ENCODE measurements around the gene TP53AIP1.

Gene TP53AIP1

DNA sequence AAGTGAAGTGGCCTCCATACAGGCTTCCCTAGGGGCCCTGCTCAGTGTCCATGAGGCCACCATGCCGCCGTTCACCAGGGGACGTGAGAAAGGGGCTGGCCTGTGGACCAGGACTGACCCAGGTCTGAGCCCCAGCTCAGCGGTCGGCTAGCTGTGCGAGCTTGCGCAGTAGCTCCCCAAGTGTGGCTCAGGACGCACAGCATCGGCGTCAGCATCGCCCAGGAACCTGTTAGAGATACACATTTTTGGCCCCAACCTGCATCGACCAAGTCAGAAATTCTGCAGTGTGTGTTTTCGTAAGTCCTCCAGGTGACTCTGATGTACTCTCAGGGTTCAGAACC is 429 bp downstream of the TP53AIP1 start:
- DNase-seq: no peak

DNA sequence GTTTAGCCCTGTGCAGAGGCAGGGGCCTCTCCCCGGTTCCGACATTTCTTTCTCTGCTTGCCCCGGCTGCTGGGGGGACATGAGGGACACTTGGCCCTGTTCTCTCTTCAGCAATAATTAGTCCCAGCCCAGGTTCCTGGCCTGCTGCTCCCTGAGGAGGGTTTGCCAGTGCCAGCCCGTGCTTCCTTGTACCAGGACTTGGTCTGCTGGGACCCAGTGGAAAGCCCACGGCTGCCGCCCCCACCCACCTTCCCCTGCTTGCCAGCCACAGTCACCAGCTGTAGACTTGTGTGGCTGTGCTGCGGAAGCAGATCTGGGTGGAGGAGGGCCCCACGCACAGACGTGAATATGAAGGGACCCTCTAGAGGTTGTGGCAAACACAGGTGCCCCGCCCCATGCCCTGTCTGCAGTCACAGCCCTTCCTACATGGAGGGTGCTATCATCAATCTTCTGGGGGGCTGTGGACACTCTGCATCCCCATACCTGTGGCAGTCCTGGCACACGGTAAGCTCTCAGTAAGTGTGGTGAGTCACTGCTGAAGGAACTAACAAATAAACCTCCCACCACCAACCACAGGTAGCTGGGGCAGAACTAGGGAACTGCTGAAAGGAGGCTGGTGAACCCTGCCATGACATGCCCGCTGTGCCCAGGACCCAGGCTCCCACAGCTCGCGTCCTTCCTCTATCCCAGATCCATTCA is 949 bp downstream of the TP53AIP1 start:
- no peak for DNase-seq

DNA sequence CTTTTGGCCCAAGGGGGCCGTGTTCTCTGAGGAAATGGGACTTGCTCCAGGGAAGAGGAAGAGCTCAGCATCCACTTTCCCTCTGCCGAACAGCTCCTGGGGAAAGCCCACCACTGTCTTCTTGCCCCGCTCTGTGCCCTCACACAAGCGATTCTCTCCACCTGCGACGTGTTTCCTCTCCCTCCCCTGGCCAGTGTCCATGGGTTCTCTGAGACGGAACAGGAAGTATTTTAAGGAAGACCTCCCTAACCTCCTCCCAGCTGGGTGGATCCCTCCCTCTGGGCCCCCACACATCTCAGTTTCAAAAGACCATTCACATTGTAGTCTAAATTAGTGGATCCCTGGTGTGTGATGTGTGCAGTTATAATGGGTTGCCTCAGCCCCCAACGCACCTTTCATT is 1.6 kb downstream of the TP53AIP1 start:
- DNase-seq: no peak

DNA sequence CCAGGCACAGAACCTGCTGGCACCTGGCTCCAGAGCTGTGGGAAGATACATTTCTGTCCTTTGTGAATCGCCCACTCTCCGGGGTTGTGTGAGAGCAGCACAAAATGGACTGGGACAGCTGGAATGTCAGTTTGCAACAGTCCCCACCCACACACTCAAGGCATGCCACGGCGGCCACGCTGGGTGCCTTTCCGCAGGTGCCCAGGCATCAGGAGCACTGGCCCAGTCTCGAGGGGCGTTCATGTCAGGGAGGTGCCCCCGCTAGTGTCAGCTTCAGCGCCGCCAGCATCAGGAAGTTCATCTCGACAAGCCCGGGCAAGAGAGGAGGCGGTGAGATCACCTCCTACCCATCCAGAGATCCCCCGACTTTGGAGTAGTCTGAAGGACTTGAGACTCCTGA is 2.1 kb downstream of the TP53AIP1 start:
- no peak for DNase-seq

DNA sequence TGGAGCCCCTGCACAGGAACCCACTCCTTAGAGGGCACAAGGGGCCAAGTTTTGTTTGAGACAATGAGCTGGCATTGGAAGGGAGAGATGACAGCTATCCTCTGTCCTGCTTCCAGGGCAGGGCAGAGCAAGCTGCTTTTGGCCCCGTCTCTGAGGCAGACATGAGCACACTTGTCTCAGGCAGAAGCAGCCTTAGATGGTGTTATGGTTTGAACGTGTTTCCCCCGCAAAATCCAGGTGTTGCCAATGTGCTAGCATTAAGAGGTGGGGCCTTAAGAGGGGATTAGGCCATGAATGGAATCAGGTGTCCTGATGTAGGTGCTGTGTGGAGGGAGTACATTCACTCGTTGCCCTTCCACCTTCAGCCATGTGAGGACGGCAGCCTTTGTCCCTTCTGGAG is 2.5 kb downstream of the TP53AIP1 start:
- DNase-seq: no peak

DNA sequence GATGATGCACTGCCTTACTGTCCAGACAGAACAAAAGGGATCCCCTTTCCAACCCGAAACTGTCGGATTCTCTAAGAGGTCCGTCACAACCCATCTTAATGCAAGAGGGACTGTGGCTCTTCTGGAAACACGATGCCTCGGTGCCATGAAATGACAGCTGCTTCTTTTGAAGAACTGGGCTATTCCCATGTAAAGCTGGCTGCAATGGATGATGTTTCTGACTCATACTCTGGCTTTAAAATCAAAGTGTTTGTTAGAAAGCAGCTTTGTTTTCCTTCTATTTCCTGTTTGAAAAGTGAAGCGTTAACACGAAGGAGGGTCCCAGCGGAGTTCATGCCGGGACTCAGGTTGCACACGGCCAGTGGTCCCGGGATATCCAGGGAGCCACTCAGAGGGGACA is 3.1 kb downstream of the TP53AIP1 start:
- DNase-seq: peak; percentile 8

DNA sequence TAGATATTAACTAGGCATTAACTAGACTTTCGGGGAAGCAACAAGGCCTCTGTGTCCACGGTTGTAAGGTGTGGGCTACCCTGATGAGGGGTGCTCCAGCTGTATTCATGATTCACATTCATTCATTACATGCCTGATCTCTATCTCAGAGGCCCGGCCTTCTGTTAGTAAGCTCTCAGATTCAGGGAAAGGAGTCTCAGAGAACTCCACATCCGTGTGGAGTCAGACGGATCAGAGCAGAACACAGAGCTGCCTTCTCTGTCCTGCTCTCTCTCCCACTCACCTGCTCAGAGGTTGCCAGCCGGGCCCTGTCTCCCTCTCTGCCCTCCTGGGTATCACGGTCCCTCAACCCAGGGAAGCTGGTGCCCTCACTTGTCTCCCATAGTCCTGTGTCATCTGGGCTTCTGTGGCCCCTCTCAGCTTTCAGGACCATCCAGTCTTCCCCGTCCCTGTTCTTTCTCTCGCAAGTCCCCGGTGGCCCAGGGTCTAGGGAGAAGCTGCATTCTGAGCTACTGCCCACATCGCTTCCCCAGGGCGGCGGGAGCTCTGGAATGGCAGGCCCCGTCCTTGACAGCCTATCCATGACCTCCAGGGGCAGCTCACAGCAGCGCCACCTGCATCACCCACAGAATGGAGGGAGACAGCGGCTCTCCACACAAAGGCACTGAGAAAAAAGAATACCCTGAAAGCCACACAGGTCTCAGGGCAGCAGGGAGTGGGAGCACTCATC is 4.3 kb downstream of the TP53AIP1 start:
- no peak for DNase-seq

DNA sequence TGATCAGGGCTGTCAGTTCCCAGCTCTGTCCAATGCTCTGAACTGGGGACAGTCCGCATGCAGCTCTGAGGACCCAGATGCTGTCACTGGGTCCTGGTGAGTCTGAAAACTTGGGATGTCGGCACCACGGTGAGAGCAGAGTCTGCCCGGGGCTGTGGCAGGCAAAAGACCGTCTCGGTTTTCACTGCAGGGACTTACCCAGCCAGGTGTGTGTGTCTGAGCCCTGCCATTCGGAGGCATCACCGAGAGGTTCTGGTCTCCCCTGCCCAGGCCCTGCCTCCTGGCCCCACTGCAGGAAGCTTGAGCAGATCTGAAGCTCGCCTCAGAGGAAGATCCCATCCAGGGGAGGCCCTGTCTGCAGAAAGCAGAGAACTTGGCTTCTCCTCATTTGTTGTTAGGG is 5.2 kb downstream of the TP53AIP1 start:
- DNase-seq: no peak

DNA sequence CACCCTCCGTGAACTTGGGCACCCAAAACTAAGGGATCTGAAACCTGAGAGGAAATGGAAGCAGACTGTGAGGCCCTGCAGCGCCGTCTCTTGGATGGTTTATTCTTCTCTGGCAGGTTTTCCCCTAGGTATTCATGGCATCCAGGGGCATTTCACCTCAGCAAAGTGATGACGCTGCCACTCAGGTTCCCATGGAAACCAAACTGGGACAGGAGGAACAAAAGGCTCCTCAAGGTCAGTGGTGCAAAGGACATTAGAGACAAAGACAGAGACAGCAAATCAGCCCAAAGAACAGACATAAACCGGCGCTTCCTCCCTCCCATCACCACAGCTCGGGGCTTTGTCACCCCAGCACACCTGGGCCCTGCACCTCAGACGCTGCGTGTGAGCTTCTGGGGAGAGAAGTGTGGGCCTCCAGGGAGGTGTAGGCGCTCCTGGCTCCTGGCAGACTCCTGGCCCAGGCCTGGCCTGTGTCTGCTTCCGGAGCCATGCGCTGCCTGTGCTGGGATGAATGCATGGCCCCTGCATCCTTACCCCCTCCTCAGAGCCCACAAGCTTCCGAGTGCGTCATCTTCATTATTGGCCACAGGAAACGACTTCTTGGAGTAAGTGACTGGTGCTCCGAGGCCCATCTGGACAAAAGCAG is 5.9 kb downstream of the TP53AIP1 start:
- DNase-seq: no peak

DNA sequence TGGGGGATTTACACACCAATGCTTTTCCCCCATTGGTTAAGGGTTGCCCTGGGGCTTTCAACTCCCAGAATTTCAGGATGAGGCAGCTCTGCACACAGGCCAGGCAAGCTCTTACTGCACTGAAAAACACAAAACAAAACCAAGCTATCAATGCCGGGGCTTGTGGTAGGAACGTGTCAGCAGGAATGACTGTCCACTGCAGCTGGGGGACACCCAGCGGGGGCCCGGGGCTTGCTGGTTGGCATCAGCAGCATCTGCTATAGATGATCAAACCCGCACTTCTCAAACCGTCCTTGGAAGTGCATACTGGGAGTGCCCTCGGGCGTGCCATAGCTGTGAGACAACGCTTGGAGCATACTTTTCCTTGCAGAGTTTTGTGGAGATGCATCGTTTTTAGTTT is 7.7 kb downstream of the TP53AIP1 start:
- DNase-seq: no peak

DNA sequence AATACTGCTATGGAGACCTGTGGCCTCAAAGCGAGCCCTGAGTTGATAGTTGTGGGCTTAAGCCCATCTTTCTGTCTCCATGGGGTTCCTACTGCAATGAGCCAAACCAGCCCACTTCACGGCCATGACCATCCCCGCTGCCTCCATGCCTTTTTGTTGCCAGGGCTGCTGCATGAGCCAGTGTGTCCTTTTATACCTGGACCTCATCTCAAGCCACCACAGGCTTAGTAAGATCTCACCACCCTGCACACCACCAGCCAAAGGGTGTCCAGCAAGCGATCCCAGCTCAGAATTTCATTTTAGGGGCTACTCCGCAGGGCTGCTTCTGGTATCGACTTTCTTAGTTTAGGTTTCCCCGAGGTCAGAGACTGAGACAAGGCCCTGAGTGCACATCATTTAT is 8.3 kb downstream of the TP53AIP1 start:
- DNase-seq: no peak

DNA sequence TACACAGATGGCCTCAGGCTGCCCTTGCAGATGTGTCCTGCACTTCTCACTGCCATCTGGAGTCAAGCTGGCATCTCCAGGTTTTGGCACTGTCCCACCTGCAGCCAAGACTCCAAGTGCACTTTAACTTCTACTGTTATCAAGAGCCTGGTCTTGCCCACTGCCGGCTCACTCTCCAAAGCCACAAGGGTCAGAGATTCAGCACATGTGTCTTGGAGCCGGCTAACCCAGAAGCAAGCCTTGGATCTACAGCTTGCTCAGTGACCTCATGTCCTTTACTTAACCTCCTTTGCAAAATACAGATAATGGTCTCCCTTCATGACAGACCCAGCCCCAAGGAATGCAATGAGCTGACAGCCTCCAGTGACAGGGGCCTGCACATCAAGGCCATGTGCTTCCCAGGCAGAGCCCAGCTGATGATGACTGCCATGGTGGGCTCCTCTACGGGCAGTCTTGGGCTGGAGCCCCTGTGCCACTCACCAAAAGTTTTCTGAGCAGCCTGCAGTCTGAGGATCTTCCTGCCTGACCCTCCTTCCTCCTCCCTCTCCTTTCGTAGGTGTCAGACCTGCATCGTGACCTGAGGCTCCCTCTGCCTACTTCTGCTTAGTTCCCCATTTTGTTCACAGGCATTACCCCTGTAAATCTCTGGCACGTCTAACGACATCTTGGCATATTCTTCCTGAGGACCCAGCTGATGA is 9.0 kb downstream of the TP53AIP1 start:
- no peak for DNase-seq

DNA sequence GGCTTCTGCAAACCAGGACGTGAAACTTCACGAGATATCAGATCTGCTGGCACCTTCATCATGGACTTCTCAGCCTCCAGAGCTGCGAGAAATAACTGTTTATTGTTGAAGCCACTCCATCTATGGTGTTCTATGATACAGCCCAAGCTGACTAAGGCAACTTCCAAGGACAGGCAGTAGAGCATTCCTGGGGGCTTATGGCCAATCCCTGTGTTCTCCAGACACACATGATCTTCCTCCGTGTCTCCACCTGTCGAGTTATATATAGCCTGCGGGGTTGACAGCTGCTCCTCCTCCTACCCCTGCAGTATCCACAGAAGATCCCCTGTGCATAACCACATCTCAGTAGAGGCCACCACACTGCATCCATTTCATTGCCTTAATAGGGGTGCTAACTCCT is 11.0 kb downstream of the TP53AIP1 start:
- no peak for DNase-seq

DNA sequence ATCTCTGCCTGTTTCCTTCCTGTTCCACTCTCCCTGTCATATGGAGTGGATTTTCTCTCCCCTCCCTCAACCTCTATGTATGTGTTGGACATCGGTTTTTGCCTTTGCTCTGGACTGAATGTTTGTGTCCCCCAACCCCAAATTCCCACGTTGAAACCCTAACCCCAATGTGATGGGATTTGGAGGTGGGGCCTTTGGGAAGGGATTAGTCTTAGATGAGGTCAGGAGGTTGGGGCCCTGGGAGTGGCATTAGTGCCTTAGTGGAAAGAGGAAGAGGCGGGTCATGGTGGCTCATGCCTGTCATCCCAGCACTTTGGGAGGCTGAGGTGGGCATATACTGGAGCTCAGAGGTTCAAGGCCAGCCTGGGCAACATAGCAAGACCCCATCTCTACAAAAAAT is 11.6 kb downstream of the TP53AIP1 start:
- no peak for DNase-seq

DNA sequence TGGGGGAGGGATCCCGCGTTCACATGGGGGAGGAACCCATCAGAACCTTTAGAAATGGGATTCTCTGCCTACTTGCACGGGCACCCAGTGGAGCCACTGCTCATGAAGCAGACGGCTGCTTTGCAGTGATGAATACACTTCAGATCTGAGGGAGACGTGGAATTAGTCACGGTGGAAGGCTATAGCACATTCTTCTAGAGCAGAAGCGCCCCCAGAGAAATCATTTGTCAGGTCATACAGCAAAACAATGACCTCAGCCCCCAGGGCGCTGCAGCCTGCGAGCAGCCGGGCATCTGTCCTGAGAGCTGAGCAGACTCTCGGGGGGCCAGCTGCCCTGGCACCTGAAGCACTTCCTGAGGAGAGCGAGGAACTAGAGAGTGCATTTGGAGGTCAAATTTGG is 12.7 kb downstream of the TP53AIP1 start:
- DNase-seq: no peak

DNA sequence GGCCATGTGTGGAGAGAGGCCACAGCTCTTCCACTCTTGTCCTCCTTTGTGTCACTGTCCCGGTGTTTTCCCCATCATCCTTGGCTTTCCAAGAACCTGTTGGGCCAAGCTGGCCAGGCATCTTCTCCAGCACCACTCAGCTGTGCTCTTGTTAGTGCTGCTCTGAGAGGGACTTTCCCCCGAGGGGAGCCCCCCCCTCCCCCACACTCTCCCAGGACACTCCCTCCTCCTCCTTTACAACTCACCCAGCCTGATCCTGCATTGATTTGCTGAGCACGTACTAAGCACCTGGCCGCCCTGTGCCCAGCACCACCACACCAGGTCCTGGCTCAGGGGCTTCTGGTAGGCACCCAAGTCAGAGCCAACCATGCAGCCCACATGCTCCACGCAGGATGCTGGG is 13.2 kb downstream of the TP53AIP1 start:
- DNase-seq: no peak

DNA sequence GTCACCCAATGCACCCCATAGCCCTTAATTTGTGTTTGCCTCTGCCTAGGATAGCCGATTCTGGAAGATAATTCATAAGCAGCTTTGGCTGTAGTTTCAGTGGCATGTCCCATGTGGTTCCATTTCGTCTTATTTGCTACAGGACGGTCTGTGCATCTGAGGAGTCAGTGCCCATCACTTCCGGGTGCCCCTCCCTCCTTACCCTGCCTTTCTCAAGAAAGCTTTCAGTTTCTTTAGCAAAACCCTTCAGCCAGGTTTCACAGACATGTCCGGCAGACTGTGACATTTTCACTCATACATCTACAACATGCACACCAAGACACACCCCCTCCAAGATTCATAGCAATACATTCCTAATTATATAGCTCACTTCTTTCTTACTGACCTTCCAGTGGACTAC is 14.3 kb downstream of the TP53AIP1 start:
- DNase-seq: no peak

DNA sequence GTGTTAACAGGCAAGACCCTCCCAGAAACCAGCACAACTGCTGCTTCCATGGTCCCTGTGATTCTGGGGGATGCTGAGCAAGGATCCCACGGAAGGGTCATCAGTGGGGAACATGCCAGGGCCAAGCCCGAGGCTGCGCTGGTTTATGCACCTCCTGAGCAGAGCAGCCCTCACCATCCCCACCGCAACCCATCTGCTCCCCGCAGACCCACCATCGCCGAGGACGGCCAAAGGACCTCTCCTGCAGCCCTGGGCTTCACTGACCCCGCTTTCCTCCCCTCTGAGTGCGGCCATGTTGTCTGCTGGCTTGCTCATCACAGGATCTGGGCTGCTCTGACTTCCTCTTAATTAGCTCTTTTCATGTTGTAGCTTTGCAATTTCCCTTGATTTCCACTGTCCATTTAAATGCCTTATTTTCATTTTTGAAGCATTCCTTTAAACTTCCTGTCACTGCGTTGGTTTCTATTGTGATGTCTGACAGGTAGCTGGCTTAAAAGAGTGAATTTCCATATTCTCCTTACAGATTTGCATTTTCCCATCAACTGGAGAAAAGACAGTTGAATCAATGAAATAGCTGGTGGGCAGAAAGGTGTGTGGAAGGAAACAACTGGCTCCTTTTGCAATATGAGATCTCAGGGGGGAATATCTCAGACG is 14.9 kb downstream of the TP53AIP1 start:
- no peak for DNase-seq

DNA sequence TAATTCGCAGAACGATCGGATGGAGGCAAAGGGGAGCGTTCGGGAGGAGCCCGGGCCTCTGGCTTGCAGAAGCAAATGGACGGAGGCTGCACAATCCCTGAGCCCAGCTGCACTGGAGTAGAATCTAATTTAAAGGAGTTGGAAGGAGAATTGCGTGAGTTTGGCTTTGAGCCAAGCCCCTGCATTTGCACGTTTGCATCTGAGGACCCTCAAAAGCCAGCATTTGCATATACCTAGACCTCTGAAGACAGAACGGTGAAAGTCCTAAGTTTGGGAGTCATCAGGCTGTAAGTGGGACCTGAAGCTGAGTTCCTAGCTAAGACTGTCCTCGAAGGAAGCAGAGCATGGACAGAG is 15.6 kb downstream of the TP53AIP1 start:
- no peak for DNase-seq

DNA sequence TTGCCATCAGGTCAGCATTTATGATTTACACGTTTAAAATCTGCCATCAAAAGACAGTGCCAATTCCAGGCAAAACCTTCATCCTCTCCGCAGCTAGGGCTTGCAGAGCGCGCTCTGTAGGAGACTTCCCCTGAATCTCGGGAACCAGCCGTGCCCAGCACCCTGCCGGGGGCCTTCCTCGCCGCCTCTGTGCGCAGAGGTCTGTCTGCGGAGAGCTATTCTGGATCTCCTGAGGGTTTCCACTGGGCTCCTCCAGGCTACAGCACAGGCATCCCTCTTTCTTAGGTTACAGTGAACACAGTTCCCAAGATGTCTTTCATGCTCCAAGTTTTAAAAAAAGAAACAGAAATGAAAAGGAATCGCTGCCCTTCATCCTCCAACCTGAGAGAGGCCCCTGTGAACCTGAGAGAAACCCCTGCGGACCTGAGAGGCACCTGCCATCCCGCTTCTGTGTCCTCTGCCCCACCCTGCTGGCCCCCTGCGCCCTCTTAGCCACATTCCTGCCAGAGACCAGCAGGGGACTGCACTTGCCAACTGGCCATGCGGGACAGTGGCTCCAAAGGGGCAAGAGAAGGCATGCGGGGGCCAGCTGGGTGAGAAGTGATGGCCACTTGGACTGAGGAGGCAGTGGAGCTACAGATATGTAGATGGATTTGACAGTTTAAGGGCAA is 16.1 kb downstream of the TP53AIP1 start:
- no peak for DNase-seq

DNA sequence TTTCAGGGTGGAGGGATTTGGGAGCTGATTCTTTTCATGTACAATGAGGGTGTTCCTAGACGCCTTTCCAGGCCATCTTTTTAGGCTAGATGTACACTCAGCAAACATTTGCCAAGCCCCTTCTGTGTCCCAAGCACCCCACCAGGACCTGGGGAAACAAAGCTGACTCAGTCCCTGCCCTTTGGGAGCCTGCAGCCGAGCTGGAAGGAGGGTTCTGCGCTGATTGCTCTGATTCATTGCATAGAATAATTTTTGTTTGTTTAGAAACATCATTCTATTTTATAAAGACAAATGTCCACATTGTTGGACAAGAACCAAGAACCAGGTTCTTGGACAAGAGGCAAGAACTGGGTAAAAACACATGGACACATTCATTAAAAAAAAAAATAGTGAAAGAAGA is 16.7 kb downstream of the TP53AIP1 start:
- DNase-seq: no peak

DNA sequence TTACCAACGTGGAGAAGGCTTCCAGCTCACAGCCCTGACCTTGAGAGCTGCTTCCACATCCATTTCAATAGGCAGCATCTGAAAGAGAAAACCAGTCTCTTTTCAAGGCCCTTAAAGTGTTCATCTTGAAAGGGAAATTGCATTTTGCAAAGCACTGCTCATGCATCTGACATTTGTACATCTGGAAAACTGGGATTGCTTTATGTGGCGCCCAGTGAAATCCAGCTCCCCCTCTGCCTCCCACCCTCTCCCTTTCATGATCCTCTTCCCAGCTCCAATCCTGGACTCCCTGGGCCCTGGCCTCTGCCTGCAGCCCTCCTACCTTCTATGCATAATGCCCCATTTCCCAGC is 17.4 kb downstream of the TP53AIP1 start:
- no peak for DNase-seq
